ENCODE results near the gene LHX3.

LHX3 gene

DNA sequence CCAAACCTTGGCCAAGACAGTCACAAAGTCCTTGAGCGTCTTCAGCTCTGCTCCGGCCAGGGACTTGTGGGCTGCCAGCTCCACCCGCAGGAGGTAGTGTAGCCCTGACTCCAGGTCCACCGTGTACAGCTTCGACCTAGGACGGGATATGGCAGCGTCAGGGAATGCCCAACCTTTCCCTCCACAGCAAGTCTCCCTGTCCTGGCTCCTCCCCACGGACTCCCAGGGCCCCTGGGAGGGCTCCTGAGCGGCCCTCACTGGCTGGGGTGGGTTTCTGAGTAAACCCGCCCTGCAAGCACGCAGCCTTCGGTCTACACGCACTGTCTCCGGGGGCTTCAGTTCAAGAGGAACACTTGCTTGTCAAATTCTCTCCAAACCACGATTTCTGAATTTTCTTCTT lies 13.7 kb upstream of the LHX3 start:
- no peaks in the 10 kb centered on the region for H3K4me1 ChIP-seq (ENCODE audit: control insufficient read depth, insufficient read depth, low read length)
- no peak for TF ChIP-seq GLIS1 (tag by site-specific recombination; IDR thresholded peaks at IDR 0.05)
- no peak for TF ChIP-seq ZSCAN30 (tag by site-specific recombination; IDR thresholded peaks at IDR 0.05)
- no peak for TF ChIP-seq ZNF785 (tag by site-specific recombination; IDR thresholded peaks at IDR 0.05)
- TF ChIP-seq, protein P1, sequence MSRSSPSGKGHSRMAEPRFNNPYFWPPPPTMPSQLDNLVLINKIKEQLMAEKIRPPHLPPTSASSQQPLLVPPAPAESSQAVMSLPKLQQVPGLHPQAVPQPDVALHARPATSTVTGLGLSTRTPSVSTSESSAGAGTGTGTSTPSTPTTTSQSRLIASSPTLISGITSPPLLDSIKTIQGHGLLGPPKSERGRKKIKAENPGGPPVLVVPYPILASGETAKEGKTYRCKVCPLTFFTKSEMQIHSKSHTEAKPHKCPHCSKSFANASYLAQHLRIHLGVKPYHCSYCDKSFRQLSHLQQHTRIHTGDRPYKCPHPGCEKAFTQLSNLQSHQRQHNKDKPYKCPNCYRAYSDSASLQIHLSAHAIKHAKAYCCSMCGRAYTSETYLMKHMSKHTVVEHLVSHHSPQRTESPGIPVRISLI (tag by site-specific recombination; IDR thresholded peaks at IDR 0.05), result no peak
- no peak for TF ChIP-seq ZSCAN16 (tag by site-specific recombination; IDR thresholded peaks at IDR 0.05)
- no peak for TF ChIP-seq ZNF24 (tag by site-specific recombination; IDR thresholded peaks at IDR 0.05)
- no peak for TF ChIP-seq ZNF501 (tag by site-specific recombination; IDR thresholded peaks at IDR 0.05)
- TF ChIP-seq ZNF571 (tag by site-specific recombination; IDR thresholded peaks at IDR 0.05), result no peak
- TF ChIP-seq ZNF549 (tag by site-specific recombination; IDR thresholded peaks at IDR 0.05), result no peak
- TF ChIP-seq ZNF140 (tag by site-specific recombination; IDR thresholded peaks at IDR 0.05), result no peak
- TF ChIP-seq ZNF707 (tag by site-specific recombination; IDR thresholded peaks at IDR 0.05), result no peak
- no peak overlapping the region for H3K27ac ChIP-seq (ENCODE audit: extremely low read depth, low read depth, low read length)
- H3K4me3 ChIP-seq (ENCODE audit: low read depth, low read length), result no peak overlapping the region
- POLR2A ChIA-PET, result interaction anchor here (0.7 to 1.1 kb wide), 2 partner anchors 9 to 15 kb away, joined by 3 to 4 read pairs; no protein-coding TSS in a partner anchor
- no peaks in the 10 kb centered on the region for H3K9me3 ChIP-seq (ENCODE audit: control insufficient read depth, insufficient read depth, low read depth, low read length)
- H3K36me3 ChIP-seq (ENCODE audit: control insufficient read depth in 2 of 2, insufficient read depth in 1 of 2, low read length in 2 of 2), result peaks cover 0 to 76% of the 10 kb centered on the region in 2 experiments; a peak in 1 of 3 replicates
- CTCF ChIA-PET, result interaction anchor here (1.1 to 5.8 kb wide), 6 partner anchors 8 to 128 kb away, joined by 3 to 46 read pairs (median 4); no protein-coding TSS in a partner anchor

DNA sequence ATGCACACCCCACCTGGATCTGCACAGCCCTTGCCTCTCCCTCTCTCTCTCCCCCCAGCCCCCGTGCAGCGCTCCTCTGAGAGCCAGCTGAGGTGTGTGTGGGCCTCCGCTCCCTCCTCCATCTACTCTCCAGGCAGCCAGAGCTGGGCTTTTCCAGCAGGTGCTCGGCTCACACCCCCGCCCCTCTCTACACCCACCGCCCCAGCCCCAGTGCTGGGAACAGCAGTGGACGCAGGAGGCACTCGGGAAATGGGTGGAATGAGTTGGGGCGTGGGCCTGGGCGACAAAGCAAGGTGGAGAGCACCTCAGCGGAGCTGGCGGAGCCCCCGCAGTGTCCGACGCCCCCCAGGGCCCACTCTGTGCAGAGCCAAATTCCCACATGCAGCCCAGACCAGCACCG lies 13.3 kb upstream of the LHX3 start:
- CTCF ChIA-PET, result interaction anchor here (1.1 to 5.8 kb wide), 6 partner anchors 8 to 127 kb away, joined by 3 to 46 read pairs (median 4); no protein-coding TSS in a partner anchor
- H3K9me3 ChIP-seq (ENCODE audit: control insufficient read depth, insufficient read depth, low read depth, low read length), result no peaks in the 10 kb centered on the region
- POLR2A ChIA-PET, result interaction anchor here (1.1 kb wide), 1 partner anchor 16 kb away, joined by 3 read pairs; no protein-coding TSS in a partner anchor
- TF ChIP-seq ZXDB (tag by site-specific recombination; IDR thresholded peaks at IDR 0.05), result no peak
- no peak for TF ChIP-seq ZEB2 (tag by site-specific recombination; IDR thresholded peaks at IDR 0.05)
- no peak for TF ChIP-seq ZNF398 (tag by site-specific recombination; IDR thresholded peaks at IDR 0.05)
- 0 out of 2 replicates have a peak, but pooled peaks have one; percentile 14 for TF ChIP-seq KLF1 (tag by site-specific recombination; IDR thresholded peaks at IDR 0.05)
- peak; percentile 76 for TF ChIP-seq ZFHX2 (tag by site-specific recombination; conservative IDR thresholded peaks at IDR 0.05)
- TF ChIP-seq ZNF16 (tag by site-specific recombination; IDR thresholded peaks at IDR 0.05; ENCODE audit: low read depth), result no peak
- no peak for TF ChIP-seq ZNF830 (tag by site-specific recombination; IDR thresholded peaks at IDR 0.05; ENCODE audit: low read depth)
- peak; percentile 88 for TF ChIP-seq EGR2 (tag by site-specific recombination; IDR thresholded peaks at IDR 0.05; ENCODE audit: low read depth)
- TF ChIP-seq ZNF175 (tag by site-specific recombination; IDR thresholded peaks at IDR 0.05), result no peak
- TF ChIP-seq SCRT1 (tag by site-specific recombination; IDR thresholded peaks at IDR 0.05; ENCODE audit: borderline replicate concordance), result no peak
- no peak overlapping the region for H3K27ac ChIP-seq (ENCODE audit: extremely low read depth, low read depth, low read length)
- H3K36me3 ChIP-seq (ENCODE audit: control insufficient read depth in 2 of 2, insufficient read depth in 1 of 2, low read length in 2 of 2), result peaks cover 0 to 76% of the 10 kb centered on the region in 2 experiments; a peak in 1 of 3 replicates
- no peak overlapping the region for H3K4me3 ChIP-seq (ENCODE audit: low read depth, low read length)
- no peaks in the 10 kb centered on the region for H3K4me1 ChIP-seq (ENCODE audit: control insufficient read depth, insufficient read depth, low read length)
